Fibroblast of pulmonary artery (primary cell): ENCODE measurements around the gene MYOCOS.

Experiments
- DNase-seq: peaks from one replicate; pipeline ENCODE4 v3.0.0-alpha.2; 2010; ENCODE audit warnings: low read depth
- H3K4me3 ChIP-seq: replicated peaks from 2 replicates; pipeline ENCODE4 v1.5.1; 2011; ENCODE audit warnings: low read depth, mild to moderate bottlenecking, control low read depth, low read length, moderate library complexity
- TF ChIP-seq, protein P1 (sequence below): IDR thresholded peaks from 2 replicates; pipeline ENCODE4 v1.5.1; 2011; ENCODE audit warnings: mild to moderate bottlenecking, control low read depth, low read length, inconsistent platforms; ENCODE audit errors: missing control alignments

The MYOCOS gene

DNA sequence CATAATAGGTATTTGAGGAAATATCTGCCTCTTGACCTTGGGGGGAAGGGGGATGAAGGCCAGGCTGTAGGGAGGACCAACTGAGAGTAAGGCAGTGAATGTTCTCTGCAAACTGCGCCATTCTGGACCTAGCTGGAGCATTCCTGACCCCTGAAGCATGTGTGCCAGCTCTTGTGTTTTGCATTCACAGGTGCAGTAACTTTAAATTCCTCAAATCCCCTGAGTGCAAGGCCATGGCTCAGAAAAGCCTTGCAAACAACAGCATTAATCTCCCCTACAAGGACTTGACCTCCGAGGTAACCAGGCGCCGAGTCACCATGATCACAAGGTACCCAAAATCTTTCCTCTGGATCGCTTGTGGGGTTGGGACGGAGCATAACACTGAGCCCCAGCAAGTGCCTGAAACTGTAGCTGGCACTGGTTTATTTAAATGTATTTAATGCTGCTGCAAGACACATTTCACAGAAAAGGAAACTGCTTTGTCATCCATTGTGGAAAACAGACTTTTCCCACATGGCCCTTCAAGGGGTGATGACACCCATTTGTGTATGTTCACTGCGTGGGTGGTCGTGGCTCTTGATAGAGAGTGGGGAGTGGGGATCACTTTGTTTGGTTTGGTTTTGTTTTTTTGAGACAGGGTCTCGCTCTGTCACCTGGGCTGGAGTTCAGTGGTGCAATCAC is 1.7 kb downstream of the MYOCOS start:
- TF ChIP-seq, protein P1, sequence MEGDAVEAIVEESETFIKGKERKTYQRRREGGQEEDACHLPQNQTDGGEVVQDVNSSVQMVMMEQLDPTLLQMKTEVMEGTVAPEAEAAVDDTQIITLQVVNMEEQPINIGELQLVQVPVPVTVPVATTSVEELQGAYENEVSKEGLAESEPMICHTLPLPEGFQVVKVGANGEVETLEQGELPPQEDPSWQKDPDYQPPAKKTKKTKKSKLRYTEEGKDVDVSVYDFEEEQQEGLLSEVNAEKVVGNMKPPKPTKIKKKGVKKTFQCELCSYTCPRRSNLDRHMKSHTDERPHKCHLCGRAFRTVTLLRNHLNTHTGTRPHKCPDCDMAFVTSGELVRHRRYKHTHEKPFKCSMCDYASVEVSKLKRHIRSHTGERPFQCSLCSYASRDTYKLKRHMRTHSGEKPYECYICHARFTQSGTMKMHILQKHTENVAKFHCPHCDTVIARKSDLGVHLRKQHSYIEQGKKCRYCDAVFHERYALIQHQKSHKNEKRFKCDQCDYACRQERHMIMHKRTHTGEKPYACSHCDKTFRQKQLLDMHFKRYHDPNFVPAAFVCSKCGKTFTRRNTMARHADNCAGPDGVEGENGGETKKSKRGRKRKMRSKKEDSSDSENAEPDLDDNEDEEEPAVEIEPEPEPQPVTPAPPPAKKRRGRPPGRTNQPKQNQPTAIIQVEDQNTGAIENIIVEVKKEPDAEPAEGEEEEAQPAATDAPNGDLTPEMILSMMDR = no peak
- DNase-seq = no peak
- no peak overlapping the region for H3K4me3 ChIP-seq

DNA sequence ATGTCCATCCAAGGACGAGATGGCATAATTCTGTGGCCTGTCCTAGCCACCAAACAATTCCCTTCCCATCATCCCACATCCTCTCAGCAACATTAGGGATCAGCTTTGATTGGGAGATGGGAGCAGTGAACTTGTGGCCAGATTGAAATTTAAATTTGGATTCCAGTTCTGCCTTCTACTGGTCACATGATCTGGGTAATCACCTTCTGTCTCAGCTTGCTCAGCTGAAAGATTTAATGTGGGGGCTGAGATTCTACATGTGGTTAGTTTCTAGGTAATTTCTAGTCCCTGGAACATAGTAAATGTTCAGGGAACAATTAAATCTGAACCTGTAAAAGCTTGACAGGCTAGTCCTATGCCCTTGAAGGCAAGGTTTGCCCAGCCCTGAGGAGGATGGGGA is 3.2 kb downstream of the MYOCOS start:
- DNase-seq = no peak
- no peak overlapping the region for H3K4me3 ChIP-seq
- TF ChIP-seq, protein P1 = no peak

DNA sequence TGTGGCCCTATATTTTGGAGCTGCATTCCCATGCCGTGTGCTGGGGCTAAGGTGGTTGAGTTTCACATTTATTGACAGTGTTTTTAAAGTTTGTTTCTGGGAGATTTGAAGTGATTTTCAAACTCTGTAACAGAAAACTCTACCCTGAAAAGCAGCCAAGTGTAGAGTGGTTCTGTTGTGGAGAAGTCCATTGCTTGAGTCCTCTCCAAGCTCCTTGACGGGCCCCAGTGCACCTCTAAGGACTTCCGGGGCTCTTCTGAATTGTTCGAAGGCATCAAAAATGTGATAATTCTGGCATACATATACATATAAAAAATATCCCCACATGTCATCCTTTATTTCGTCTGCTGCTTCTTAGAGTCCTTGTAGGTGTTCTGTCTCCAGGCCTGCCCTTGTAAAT is 5.0 kb downstream of the MYOCOS start:
- no peak for DNase-seq
- TF ChIP-seq, protein P1 = no peak
- H3K4me3 ChIP-seq = no peak overlapping the region

DNA sequence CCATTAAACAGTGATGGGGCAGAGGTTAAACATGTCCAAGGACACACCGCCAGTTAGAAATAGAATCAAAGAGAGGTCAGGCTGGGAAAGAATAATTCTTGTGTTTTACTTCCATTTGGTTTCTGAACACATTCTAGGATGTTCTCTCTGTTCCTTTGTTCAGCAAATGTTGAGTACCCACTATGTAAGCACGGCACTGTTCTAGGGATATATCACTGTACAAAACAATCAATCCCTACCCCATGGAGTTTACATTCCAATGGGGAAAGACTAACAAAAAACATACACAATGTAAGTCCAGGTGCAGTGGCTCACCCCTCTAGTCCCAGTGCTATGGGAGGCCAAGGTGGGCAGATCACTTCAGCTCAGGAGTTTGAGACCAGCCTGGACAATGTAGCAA is 6.2 kb downstream of the MYOCOS start:
- no peak overlapping the region for H3K4me3 ChIP-seq
- no peak for DNase-seq
- TF ChIP-seq, protein P1 = no peak

DNA sequence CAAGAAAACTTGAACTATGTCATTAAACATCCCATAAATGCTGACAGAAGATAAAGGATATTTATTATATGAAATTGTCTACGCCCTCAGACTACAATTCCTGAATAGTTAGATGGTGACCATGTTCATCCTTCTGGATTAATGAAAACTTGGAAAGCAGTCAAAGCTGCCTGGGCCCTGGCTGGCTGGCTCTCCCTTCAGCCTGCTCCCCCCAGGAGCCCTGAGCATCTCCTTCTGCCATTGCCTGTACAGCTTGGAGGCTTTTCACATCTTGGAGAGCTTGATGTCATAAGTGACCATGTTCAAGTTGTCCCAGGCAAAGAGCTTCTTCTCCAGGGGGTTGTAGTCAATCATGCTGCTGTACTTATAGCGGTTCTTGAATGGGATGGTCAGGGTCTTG is 13.6 kb downstream of the MYOCOS start:
- no peak for DNase-seq
- TF ChIP-seq, protein P1 = no peak
- H3K4me3 ChIP-seq = no peak overlapping the region

DNA sequence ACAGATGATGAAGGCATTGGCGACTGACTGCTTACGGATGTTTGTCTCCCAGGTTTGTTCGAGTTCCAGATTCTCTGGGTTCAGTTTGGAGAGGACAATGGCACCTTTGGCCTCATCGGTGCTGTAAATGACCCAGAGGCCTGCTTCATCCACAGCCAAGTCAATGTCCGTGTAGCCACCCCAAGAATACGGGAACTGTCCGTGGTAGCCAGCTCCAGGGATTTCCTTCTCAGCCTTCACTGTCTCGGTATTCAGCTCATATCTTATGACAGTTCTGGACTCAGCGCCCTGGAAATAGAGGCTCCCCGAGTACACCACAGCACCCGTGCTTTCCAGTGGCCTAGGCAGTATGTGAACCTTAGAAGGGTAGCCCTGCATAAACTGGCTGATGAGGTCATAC is 14.1 kb downstream of the MYOCOS start:
- DNase-seq = peak; percentile 16
- TF ChIP-seq, protein P1 = no peak
- H3K4me3 ChIP-seq = no peak overlapping the region

DNA sequence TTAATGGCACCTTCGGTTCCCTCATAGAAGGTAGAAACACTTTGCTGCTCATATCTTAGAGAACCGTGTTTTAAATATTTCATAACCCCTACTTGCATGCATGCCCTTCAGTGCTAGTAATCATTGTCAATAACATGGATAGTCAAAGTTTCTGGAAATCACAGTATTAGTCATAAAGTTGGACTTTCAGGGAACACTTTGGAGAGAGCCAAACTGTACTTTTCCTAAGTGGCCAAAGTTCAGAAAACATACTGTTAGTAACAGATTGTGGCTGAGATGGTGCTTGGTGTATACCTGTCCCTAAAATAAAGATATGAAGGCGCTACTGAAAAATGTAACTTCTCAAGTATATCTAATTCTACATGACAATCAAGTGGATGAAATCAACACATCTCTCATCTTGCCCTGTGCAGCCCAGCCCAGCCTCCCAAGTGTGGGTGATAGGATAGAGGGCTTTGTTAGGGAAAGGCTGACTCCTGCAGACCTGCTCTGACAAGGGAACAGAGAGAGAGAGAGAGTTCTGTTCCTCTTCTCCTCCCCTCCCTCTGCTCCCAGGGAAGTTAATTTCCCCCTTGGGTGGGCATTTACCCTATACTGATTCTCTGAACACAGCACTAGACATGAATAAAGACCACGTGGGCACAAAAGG is 16.0 kb downstream of the MYOCOS start:
- DNase-seq = no peak

More for the DNA sequence above, 16.0 kb downstream of the MYOCOS start:
- H3K4me3 ChIP-seq = no peak overlapping the region
- TF ChIP-seq, protein P1 = no peak
